HG02973 (cell line): ENCODE data around the gene AP2A2.
"Not testable (repeated sequence)": the region's sequence is repeated elsewhere in the genome, so short reads cannot be mapped to it uniquely, and the experiment has no call there.

Experiments used
- ATAC-seq: cut with Tn5 transposase; IDR thresholded peaks from one replicate; pipeline ENCODE4 v1.9.1; 2021; ENCODE audit warnings: moderate library complexity; ENCODE audit not compliant: unreplicated experiment

The AP2A2 gene

DNA sequence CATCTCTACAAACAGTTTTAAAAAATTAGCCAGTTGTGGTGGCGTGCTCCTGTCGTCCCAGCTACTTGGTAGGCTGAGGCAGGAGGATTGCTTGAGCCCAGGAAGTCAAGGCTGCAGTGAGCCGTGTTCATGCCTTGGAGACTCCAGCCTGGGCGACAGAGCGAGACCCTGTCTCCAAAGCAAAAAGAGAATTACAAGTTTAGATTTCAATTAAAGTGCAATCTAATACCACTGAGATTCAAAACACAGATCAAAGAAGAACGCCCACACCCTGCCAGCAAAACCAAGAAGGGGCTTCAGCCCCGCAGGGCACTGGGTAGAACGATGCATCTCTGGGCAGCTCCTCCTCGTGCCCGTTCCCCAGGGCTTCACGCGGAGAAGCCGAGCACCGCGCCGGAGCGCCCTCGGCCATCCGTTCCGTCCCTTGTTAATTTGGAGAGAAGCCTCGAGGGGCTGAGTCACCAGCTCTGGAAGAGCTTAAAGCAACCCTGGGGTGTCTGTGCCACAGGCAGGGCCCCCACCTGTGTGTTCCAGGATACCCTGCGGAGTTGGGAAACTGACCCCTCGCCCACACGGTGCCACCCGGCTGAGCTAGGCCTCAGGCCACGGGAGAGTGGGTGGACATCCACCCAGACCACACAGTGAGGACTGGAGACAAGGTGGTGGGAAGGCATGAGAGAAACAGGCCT lies 47.0 kb downstream of the AP2A2 start:
- no peak for ATAC-seq

- ATAC-seq = no peak
These were observed 47.6 kb downstream of the AP2A2 start for GRCh38 chr11:973237-973636.

GRCh38 chr11:975376-975775 lies 49.7 kb downstream of the AP2A2 start:
- not testable (repeated sequence) for ATAC-seq

- no peak for ATAC-seq
These were observed 50.2 kb downstream of the AP2A2 start for GRCh38 chr11:975827-976226.

- no peak for ATAC-seq
These were observed 50.9 kb downstream of the AP2A2 start for GRCh38 chr11:976431-977160.

DNA sequence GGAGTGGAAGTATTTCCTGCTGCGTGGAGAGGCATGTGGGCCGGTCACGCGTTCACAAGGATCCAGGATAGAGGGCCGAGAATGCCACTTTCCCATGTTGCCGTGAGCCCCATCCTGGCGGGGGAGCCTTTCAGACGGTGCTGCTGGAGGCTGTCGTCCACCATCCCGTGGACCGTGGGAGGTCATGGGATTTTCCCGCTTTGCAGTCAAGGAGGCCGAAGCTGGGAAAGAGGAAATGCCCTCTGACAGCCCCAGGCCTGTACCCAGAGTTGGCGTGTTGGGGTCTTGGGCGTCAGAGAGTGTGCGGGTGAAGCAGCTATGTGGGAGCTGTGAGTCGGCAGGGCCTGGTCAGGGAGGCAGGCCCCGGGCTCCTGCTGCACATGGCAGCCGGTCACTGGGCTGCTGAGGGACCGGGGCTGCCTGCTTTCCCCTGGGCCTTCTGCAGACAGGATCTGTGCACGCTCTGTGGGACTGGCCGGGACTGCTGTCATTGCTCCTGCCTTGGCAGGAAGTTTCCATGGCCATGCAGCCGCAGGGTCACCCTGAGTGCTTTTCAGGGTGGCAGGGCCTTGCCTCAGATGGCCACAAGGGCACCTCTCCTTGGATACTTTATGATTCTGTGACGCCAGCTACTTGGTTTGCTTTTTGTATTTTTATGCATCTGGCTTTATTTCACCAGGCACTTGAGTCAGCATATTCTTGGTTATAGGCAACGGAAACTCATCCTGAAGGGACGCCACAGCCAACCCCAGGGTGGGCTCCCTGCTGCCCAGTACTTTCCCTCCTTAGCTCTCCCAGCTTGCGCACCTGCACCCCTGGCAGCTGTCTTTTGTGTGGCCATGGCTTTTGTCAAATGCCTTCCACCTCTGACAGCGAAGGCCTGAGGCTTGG lies 52.4 kb downstream of the AP2A2 start:
- no peak for ATAC-seq

GRCh38 chr11:978781-979180 lies 53.1 kb downstream of the AP2A2 start:
- ATAC-seq = no peak

GRCh38 chr11:980438-981357 lies 55.0 kb downstream of the AP2A2 start:
- ATAC-seq = no peak

GRCh38 chr11:981764-982163 lies 56.1 kb downstream of the AP2A2 start:
- ATAC-seq = no peak

DNA sequence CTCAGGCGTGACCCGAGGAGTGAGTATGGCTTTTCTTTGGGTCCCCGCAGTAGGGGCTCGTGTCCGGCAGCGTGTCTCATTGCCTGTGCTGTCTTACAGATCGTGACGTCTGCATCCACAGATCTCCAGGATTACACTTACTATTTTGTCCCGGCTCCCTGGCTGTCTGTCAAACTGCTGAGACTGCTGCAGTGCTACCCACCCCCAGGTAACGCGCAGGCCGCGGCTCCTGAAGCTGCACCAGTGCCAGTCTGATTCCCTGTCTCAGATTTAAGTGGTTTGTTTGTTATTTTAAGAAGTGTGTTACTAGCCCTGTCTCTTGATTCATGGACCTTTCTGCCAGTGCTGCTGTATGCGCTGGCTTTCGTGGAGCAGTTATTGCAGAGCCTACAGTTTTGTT lies 58.9 kb downstream of the AP2A2 start:
- no peak for ATAC-seq

- ATAC-seq = no peak
These were observed 59.7 kb downstream of the AP2A2 start for GRCh38 chr11:985406-985805.

GRCh38 chr11:985848-986247 lies 60.2 kb downstream of the AP2A2 start:
- no peak for ATAC-seq

GRCh38 chr11:986270-986951 lies 60.7 kb downstream of the AP2A2 start:
- no peak for ATAC-seq

DNA sequence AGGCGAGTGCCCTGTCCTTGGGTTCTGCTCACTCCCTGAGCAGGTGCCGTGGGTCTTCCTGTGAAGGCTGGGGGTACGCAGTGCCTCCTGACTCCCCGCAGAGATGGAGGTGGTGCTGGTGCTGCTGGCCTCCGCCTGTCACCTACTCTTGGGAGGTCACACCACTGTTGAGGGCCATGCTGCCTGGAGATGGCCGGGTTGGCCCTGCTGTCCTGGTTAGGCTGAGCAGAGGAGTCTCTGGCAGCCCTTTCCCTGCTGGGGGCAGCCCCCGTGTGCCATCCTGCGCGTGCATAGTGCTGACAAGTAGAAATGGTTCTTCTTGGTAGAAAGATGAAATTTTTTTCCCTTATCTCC lies 61.3 kb downstream of the AP2A2 start:
- ATAC-seq = no peak

GRCh38 chr11:987671-988070 lies 62.0 kb downstream of the AP2A2 start:
- ATAC-seq = no peak

- no peak for ATAC-seq
These were observed 64.4 kb downstream of the AP2A2 start for GRCh38 chr11:990101-990500.

DNA sequence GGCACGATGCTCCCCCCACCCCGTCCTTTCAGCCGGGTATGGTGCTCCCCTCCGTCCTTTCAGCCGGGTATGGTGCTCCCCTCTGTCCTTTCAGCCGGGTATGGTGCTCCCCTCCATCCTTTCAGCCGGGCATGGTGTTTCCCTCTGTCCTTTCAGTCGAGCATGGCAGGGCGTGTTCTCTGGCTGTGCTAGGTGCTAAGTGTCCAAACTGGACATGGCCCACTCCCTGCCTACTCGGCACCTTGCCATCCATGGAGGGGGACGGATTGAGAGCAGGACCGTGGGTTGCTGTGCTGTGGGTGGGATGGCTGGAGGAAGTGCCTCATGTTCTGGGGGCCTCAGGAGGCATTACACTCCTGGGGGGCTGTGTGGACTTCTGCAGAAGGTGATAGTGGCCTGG lies 65.4 kb downstream of the AP2A2 start:
- no peak for ATAC-seq

DNA sequence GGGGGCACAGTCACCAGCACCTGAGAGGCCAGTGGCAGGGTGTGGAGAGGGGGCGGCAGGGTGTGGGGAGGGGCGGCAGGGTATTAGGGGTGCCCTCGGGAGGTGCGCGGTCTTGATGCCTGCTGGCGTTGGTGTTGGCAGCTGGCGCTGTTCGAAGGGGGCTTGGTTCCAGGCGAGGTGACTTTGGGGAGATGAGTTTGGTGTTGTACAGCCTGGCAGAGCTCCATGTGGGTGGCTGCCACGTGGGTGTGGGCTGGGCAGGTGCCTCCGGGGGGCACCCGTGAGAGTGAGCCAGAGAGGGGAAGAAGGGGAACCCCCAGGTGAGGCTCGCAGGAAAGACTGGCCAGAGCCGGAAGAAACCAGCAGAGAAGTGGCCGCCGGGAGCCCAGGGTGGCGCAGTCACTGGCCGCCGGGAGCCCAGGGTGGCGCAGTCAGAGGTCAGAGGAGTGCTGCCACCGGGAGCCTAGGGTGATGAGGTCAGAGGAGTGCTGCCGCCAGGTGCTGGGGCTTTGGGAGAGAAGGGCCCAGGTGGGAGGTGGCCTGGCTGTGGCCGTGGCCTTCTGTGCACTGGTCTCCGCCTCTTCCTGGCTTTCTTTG lies 66.1 kb downstream of the AP2A2 start:
- no peak for ATAC-seq

- no peak for ATAC-seq
These were observed 66.9 kb downstream of the AP2A2 start for GRCh38 chr11:992577-992976.
